Measurements from ENCODE around the gene BARD1.

DNA sequence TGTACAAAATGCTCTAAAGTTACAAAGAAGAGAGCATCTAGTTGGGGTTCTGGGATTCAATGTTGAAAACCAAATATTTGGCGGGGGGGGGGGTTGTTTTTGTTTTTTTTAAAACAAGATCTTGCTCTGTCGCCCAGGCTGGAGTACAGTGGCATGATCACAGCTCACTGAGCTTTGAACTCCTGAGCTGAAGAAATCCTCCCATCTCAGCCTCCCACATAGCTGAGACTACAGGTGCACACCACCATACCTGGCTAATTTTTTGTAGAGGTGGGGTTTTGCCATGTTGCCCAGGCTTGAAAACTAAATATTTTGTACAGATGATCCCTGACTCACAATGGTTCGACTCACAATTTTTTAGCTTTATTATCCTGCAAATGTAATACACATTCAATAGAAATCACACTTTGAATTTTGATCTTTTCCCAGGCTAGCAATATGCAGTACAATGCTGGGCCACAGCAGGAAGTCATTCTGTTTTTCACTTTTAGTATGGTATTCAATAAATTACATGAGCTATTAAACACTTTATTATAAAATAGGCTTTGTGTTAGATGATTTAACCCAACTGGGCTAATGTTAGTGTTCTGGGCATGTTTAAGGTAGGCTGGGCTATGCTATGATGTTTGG, 7.6 kb downstream of the BARD1 start:
- TF ChIP-seq, protein P1, sequence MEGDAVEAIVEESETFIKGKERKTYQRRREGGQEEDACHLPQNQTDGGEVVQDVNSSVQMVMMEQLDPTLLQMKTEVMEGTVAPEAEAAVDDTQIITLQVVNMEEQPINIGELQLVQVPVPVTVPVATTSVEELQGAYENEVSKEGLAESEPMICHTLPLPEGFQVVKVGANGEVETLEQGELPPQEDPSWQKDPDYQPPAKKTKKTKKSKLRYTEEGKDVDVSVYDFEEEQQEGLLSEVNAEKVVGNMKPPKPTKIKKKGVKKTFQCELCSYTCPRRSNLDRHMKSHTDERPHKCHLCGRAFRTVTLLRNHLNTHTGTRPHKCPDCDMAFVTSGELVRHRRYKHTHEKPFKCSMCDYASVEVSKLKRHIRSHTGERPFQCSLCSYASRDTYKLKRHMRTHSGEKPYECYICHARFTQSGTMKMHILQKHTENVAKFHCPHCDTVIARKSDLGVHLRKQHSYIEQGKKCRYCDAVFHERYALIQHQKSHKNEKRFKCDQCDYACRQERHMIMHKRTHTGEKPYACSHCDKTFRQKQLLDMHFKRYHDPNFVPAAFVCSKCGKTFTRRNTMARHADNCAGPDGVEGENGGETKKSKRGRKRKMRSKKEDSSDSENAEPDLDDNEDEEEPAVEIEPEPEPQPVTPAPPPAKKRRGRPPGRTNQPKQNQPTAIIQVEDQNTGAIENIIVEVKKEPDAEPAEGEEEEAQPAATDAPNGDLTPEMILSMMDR (IDR thresholded peaks at IDR 0.05; ENCODE audit: low read depth, low read length, poor library complexity, severe bottlenecking): no peak
- TF ChIP-seq EZH2phosphoT487 (IDR thresholded peaks at IDR 0.05; ENCODE audit: borderline replicate concordance, low read length): no peak

Measured in DOHH2 (cell line).